ENCODE results near the gene ITPKB.

ITPKB gene

DNA sequence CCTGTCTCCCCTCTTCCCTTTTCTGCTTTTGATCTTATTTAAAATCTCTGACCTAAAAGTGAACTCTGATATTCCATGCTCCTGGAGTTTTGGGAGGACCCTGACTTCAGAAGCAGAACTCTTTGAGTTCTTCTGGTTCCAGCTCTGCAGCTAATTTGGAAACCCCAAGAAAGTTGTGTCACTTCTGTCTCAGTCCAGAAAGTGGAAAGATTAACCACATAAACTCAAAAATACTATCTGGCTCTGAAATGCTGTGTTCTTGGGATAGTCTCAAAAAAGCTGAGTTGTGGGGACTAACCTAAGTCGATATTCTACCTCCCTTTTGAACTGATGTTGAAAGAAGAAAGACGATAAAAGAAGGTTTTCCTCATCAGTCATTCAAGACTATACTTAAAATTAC, 59.8 kb downstream of the ITPKB start:
- Histone ChIP-seq H3K4me3 (peak overlapping the region in 1 of 2 donors; percentile 61), H3K27me3 (no peaks in the 10 kb centered on the region), H3K27ac (peak overlapping the region; percentile 93 to 96), H3K9me3 (no peaks in the 10 kb centered on the region), H3K36me3 (no peaks in the 10 kb centered on the region), H3K4me1 (peaks cover 4 to 78% (median 40%) of the 10 kb centered on the region in 4 donors)
- intact Hi-C loops (cut with DNase I; ENCODE audit: low total_unique reads), result loop anchor here (5.0 kb wide), 1 partner anchor 58 kb away; the partner anchor contains the start of gene ITPKB
- TF ChIP-seq, protein P1, sequence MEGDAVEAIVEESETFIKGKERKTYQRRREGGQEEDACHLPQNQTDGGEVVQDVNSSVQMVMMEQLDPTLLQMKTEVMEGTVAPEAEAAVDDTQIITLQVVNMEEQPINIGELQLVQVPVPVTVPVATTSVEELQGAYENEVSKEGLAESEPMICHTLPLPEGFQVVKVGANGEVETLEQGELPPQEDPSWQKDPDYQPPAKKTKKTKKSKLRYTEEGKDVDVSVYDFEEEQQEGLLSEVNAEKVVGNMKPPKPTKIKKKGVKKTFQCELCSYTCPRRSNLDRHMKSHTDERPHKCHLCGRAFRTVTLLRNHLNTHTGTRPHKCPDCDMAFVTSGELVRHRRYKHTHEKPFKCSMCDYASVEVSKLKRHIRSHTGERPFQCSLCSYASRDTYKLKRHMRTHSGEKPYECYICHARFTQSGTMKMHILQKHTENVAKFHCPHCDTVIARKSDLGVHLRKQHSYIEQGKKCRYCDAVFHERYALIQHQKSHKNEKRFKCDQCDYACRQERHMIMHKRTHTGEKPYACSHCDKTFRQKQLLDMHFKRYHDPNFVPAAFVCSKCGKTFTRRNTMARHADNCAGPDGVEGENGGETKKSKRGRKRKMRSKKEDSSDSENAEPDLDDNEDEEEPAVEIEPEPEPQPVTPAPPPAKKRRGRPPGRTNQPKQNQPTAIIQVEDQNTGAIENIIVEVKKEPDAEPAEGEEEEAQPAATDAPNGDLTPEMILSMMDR (IDR thresholded peaks at IDR 0.05), result no peak
- no peak for DNase-seq

DNA sequence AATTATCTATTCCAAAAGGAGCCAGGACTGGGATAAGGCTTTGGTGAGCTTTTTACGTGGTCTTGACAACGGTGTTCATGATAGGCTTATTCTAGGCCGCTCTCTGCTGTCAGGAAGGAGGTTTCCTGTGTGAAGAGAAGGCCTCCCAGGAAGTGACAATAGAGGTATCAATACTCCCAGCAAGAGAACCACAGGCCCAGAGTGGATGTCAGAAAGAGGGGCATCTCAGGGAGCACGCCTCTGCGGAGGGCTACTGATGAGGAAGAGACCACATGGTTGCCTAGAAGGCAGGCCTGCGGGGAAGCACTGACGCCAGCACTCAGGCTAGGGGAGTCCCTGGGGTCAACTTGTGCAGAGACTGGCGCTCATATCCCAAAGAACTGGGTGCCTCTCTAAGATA, 60.4 kb downstream of the ITPKB start:
- intact Hi-C loops (cut with DNase I; ENCODE audit: low total_unique reads), result loop anchor here (5.0 kb wide), 1 partner anchor 59 kb away; the partner anchor contains the start of gene ITPKB
- Histone ChIP-seq H3K4me1 (peaks cover 4 to 84% (median 40%) of the 10 kb centered on the region in 4 donors), H3K4me3 (no peak overlapping the region), H3K27me3 (no peaks in the 10 kb centered on the region), H3K36me3 (no peaks in the 10 kb centered on the region), H3K9me3 (no peaks in the 10 kb centered on the region), H3K27ac (peak overlapping the region; percentile 93 to 96)
- TF ChIP-seq, protein P1 (IDR thresholded peaks at IDR 0.05), result no peak
- no peak for DNase-seq

DNA sequence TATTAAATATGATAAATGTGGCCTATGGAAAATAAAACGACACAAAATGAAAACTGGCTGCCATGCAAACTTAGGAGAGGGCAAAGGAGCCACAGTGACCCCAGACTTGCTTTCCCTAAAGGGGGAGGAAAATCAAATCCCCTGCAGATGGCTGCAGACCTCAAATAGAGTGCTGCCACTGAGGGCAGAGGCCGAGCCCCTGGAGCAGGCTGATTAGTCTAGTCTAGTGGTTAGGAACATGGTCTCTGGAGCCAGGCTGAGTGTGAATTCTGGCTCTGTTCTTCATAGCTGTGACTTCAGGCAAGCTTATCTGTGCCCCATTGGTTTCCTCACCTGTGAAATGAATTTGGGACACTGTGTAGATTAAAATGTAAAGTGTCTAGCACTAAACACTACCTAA, 60.8 kb downstream of the ITPKB start:
- no peaks in the 10 kb centered on the region for H3K27me3 ChIP-seq
- H3K36me3 ChIP-seq, result no peaks in the 10 kb centered on the region
- no peak for DNase-seq
- peak overlapping the region; percentile 93 to 96 for H3K27ac ChIP-seq
- no peak overlapping the region for H3K4me3 ChIP-seq
- H3K9me3 ChIP-seq, result no peaks in the 10 kb centered on the region
- intact Hi-C loops (cut with DNase I; ENCODE audit: low total_unique reads), result loop anchor here (5.0 kb wide), 1 partner anchor 59 kb away; the partner anchor contains the start of gene ITPKB
- peaks cover 4 to 84% (median 40%) of the 10 kb centered on the region in 4 donors for H3K4me1 ChIP-seq
- TF ChIP-seq, protein P1 (IDR thresholded peaks at IDR 0.05), result no peak

DNA sequence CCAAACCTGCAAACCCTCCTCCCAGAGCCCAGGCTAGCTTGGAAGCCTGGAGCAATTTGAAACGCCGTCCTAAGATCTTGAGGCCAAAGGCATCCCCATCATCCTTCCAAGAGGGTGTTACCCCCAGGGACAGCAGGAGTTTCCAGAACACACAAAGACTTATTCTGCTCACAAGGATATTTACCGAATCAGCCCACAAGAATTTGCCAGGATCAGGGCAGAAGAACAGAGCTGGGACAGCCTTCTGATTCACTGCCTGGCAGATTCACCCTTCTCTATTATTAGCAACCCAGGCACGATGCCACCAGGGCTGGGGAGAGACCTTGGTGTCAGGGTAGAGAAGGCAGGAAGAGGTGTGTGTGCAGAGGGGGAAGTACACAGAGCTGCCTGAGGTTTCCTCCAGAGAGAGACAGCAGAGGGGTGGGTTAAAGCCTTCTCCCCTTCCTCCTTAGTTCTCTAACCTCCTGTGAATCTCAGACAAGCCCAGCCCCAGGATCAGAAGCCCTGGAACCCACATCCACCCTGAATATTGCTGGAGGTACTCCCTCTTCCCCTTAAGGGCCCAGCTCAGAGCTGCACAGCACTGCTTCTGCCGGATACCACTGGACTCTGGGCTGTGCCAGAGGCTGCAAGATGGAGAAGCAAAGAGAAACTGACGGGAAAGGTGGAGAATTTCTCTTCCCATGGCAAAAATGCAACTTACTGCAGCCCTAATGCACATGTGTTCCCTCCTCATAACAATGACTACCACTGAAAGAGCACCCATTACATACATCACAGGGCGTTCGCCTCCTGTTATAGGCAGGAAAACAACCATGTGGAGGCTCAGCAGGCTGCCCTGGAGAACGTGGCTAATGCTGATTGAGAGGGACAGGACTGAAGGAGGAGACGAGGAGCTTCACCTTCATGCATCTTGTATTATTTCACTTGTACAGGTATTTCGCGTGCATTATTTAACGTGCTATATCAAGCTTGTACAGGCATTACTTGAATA, 61.8 kb downstream of the ITPKB start:
- Histone ChIP-seq H3K4me1 (peaks cover 4 to 79% (median 37%) of the 10 kb centered on the region in 4 donors), H3K4me3 (no peak overlapping the region), H3K9me3 (no peaks in the 10 kb centered on the region), H3K36me3 (no peaks in the 10 kb centered on the region), H3K27me3 (no peaks in the 10 kb centered on the region), H3K27ac (peak overlapping the region; percentile 93 to 96)
- DNase-seq, result peak; percentile 89
- intact Hi-C loops (cut with DNase I; ENCODE audit: low total_unique reads), result loop anchor here (5.0 kb wide), 1 partner anchor 60 kb away; the partner anchor contains the start of gene ITPKB
- TF ChIP-seq, protein P1 (IDR thresholded peaks at IDR 0.05), result no peak

DNA sequence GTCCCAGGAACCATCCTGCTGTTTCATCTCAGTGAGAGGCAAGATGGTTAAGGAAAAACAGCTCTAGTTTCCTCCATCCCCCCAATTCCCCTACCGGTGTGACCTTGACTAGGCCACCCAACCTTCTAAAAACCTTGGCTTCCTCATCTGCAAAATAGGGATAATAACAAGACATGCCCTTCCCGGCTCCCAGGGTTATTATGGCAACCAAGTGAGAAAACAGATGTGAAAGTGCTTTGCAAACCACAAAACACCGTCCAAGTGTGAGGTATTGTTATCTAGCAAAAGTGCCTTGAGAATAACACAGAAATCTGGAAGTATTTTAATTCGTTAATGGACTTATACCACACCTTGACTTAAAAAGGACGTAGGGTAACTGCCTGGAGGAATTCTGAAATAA, 62.7 kb downstream of the ITPKB start:
- no peaks in the 10 kb centered on the region for H3K9me3 ChIP-seq
- TF ChIP-seq, protein P1 (IDR thresholded peaks at IDR 0.05), result no peak
- intact Hi-C loops (cut with DNase I; ENCODE audit: low total_unique reads), result loop anchor here (5.0 kb wide), 1 partner anchor 61 kb away; the partner anchor contains the start of gene ITPKB
- H3K27me3 ChIP-seq, result no peaks in the 10 kb centered on the region
- no peak overlapping the region for H3K4me3 ChIP-seq
- no peak for DNase-seq
- H3K36me3 ChIP-seq, result no peaks in the 10 kb centered on the region
- H3K27ac ChIP-seq, result peak overlapping the region; percentile 93 to 96
- H3K4me1 ChIP-seq, result peaks cover 4 to 71% (median 35%) of the 10 kb centered on the region in 4 donors

Data from tibial artery (tissue), 4 donors.